GM12878 (cell line): Measurements from ENCODE around the gene AIF1L. TPM values are rescaled to one million over a fixed set of nuclear protein-coding genes. Genes with fewer than 3 reads are reported as not detected.

Source experiments
- ATAC-seq: fragments of 200-7000 bp; cut with Tn5 transposase; 3 replicates; pipeline ENCODE4 v1.9.1; 2020; ENCODE audit warnings: mild to moderate bottlenecking, moderate library complexity
- BruUV-seq: library from RNA; stranded (reverse); fragments of 400-500 nt; replicated peaks from 2 replicates; lab custom pipeline; 2021; lab: Mats Ljungman, UMichigan
- CTCF ChIA-PET: fragments of 300-600 bp; sonication (Branson Sonifier 250); formaldehyde crosslinking; extraction: SDS; loops from one replicate; lab custom pipeline; 2021; ENCODE audit warnings: inconsistent platforms; lab: Yijun Ruan, JAX
- POLR2A ChIA-PET: fragments of 350-600 bp; formaldehyde crosslinking; extraction: SDS; loops from one replicate; lab custom pipeline; 2021; ENCODE audit warnings: inconsistent platforms; lab: Charles Lee
- RAD21 ChIA-PET: fragments of 300-600 bp; sonication (Branson Sonifier 250); formaldehyde crosslinking; loops from one replicate; lab custom pipeline; 2023; ENCODE audit warnings: antibody characterized with exemption; ENCODE audit not compliant: unreplicated experiment; lab: Charles Lee
- SMC1A ChIA-PET: fragments of 300-600 bp; sonication (Branson Sonifier 250); formaldehyde crosslinking; loops from one replicate; lab custom pipeline; 2023; ENCODE audit not compliant: unreplicated experiment, uncharacterized antibody; lab: Charles Lee
- DNase-seq: peaks from one replicate; pipeline ENCODE4 v3.0.0-alpha.2; 2011; ENCODE audit warnings: low read depth, low spot score
- FAIRE-seq: peaks from 3 replicates; lab custom pipeline; 2011; peaks lifted over from hg19 to GRCh38; lab: Jason Lieb, UNC
- H2AFZ ChIP-seq: 2 replicates; pipeline ENCODE4 v1.6.0; 2011; ENCODE audit warnings: low read depth, low read length, control low read depth; ENCODE audit not compliant: control insufficient read depth
- H3K27ac ChIP-seq: 2 replicates; pipeline ENCODE4 v1.5.1; 2011; ENCODE audit warnings: control low read depth; ENCODE audit not compliant: control insufficient read depth, insufficient read depth
- H3K27me3 ChIP-seq, 2 experiments: replicated peaks in 1 of 2; 2 replicates each; pipeline versions ENCODE4 v1.6.0 to v1.6.1; 2011; ENCODE audit warnings: low read length in 1 of 2; ENCODE audit not compliant: control insufficient read depth in 2 of 2, insufficient read depth in 2 of 2
- H3K36me3 ChIP-seq, 2 experiments: 2 replicates each; pipeline ENCODE4 v1.5.1; 2011; ENCODE audit warnings: low read length in 1 of 2; ENCODE audit not compliant: control insufficient read depth in 2 of 2, insufficient read depth in 2 of 2
- H3K4me1 ChIP-seq: 2 replicates; pipeline ENCODE4 v1.6.1; 2011; ENCODE audit warnings: mild to moderate bottlenecking, low read length, moderate library complexity, mixed read lengths; ENCODE audit not compliant: control insufficient read depth, insufficient read depth
- H3K4me2 ChIP-seq: 2 replicates; pipeline ENCODE4 v1.6.0; 2011; ENCODE audit warnings: control low read depth; ENCODE audit not compliant: control insufficient read depth, insufficient read depth
- H3K4me3 ChIP-seq: fragments of 200-600 bp; sonication (generic); 2 replicates; pipeline ENCODE4 v1.5.1; 2016
- H3K79me2 ChIP-seq: 2 replicates; pipeline ENCODE4 v1.6.0; 2011; ENCODE audit warnings: low read length; ENCODE audit not compliant: control insufficient read depth, insufficient read depth
- H3K9ac ChIP-seq: 2 replicates; pipeline ENCODE4 v1.8.0; 2011; ENCODE audit warnings: low read length, control low read depth, mixed read lengths; ENCODE audit not compliant: control insufficient read depth, insufficient read depth
- H3K9me3 ChIP-seq: replicated peaks from 3 replicates; pipeline ENCODE4 v1.5.1; 2011; ENCODE audit warnings: mild to moderate bottlenecking, low read length; ENCODE audit not compliant: control insufficient read depth, insufficient read depth
- H4K20me1 ChIP-seq: 2 replicates; pipeline ENCODE4 v1.6.0; 2011; ENCODE audit not compliant: control insufficient read depth, insufficient read depth
- CBX5 ChIP-seq: sonication (generic); IDR thresholded peaks from 2 replicates; pipeline ENCODE4 v1.6.1; 2016; ENCODE audit warnings: low read depth, moderate library complexity, mild to moderate bottlenecking, inconsistent platforms
- CHD2 ChIP-seq: IDR thresholded peaks from 2 replicates; pipeline ENCODE4 v1.6.1; 2011; ENCODE audit warnings: low read depth, low read length, improper control_type of control experiment, borderline replicate concordance
- IRF4 ChIP-seq: IDR thresholded peaks from 2 replicates; pipeline ENCODE4 v1.6.1; 2011; ENCODE audit warnings: low read depth, low read length
- NR2F1 ChIP-seq: fragments of 450-650 bp; conservative IDR thresholded peaks from 2 replicates; pipeline ENCODE4 v1.6.1; 2017; ENCODE audit warnings: mild to moderate bottlenecking
- POLR2A ChIP-seq: IDR thresholded peaks from 2 replicates; pipeline ENCODE4 v1.6.1; 2011; ENCODE audit warnings: low read depth, mild to moderate bottlenecking, low read length
- POU2F2 ChIP-seq: IDR thresholded peaks from 3 replicates; pipeline ENCODE4 v1.6.1; 2011; ENCODE audit warnings: low read depth, mild to moderate bottlenecking, low read length, borderline replicate concordance
- SREBF2 ChIP-seq: IDR thresholded peaks from 2 replicates; pipeline ENCODE4 v1.6.1; 2012; ENCODE audit warnings: mild to moderate bottlenecking, low read length
- STAT1 ChIP-seq: fragments of 450-650 bp; conservative IDR thresholded peaks from 2 replicates; pipeline ENCODE4 v1.6.1; 2014; ENCODE audit warnings: antibody characterized with exemption, mild to moderate bottlenecking
- SUZ12 ChIP-seq: fragments of 200-600 bp; sonication (generic); IDR thresholded peaks from one replicate; pipeline ENCODE4 v1.6.1; 2018; ENCODE audit warnings: antibody characterized with exemption, mild to moderate bottlenecking; ENCODE audit not compliant: unreplicated experiment
- WGBS: methylation state at CpG from one replicate; pipeline ENCODE4 v1.1.6; 2016; ENCODE audit warnings: low lambda C conversion rate; ENCODE audit not compliant: insufficient replicate concordance, insufficient coverage; ENCODE audit errors: missing lambda C conversion rate; 5-methylcytosine and 5-hydroxymethylcytosine counted together
- in situ Hi-C: fragments of 300-500 bp; cut with MboI; formaldehyde crosslinking; loops from 9 replicates; pipeline ENCODE4 v1.14.3; 2018; ENCODE audit warnings: mixed read lengths
- intact Hi-C: fragments of 100-400 bp; cut with micrococcal nuclease; formaldehyde crosslinking; loops from one replicate; pipeline ENCODE4 v1.14.2; 2022; ENCODE audit not compliant: unreplicated experiment
- polyA plus RNA-seq, 11 experiments: library from polyadenylated mRNA; depleted of rRNA in 4 of 11; unstranded in 6 of 11; stranded (reverse) in 5 of 11; fragments of >200 nt; fragmentation: Nextera tagmentation in 4 of 11; fragmentation: Illumina TruSeq in 1 of 11; extraction: Ambion mirVana in 4 of 11; extraction: Trizol in 1 of 11; gene quantifications; 1 replicate in 1 of 11; 2 replicates in 10 of 11; pipeline versions ENCODE4 v1.2.1 to v1.2.3, GENCODE V29; 2011 to 2016; ENCODE audit warnings: inconsistent platforms in 2 of 11, missing spikeins in 2 of 11, low read depth in 1 of 11
- total RNA-seq, 4 experiments: library from RNA; depleted of rRNA in 3 of 4; stranded (reverse); fragments of >200 nt in 3 of 4; fragmentation: Illumina TruSeq in 1 of 4; extraction: Trizol in 1 of 4; gene quantifications; 2 replicates each; pipeline versions ENCODE4 v1.2.1 to v1.2.3, GENCODE V29; 2013 to 2021
- TF ChIP-seq, protein P1 (sequence below): IDR thresholded peaks from 2 replicates; pipeline ENCODE4 v1.6.1; 2012; ENCODE audit warnings: low read length, inconsistent platforms
- TF ChIP-seq, protein P2 (sequence below): fragments of 450-650 bp; IDR thresholded peaks from 2 replicates; pipeline ENCODE4 v1.6.1; 2017; ENCODE audit warnings: borderline replicate concordance
- TF ChIP-seq, protein P3 (sequence below): IDR thresholded peaks from 2 replicates; pipeline ENCODE4 v1.6.1; 2011; ENCODE audit warnings: low read depth, low read length, improper control_type of control experiment, borderline replicate concordance
- TF ChIP-seq, protein P4 (sequence below): IDR thresholded peaks from 2 replicates; pipeline ENCODE4 v1.6.1; 2012; ENCODE audit warnings: low read depth, low read length, improper control_type of control experiment

AIF1L gene
- total and polyA plus RNA-seq, 10 of the 15 experiments (the other 5 are each of a cell fraction or from before 2014, with no cell fraction given): 0.07 to 0.15 (median 0.08) TPM; not detected in 7

DNA sequence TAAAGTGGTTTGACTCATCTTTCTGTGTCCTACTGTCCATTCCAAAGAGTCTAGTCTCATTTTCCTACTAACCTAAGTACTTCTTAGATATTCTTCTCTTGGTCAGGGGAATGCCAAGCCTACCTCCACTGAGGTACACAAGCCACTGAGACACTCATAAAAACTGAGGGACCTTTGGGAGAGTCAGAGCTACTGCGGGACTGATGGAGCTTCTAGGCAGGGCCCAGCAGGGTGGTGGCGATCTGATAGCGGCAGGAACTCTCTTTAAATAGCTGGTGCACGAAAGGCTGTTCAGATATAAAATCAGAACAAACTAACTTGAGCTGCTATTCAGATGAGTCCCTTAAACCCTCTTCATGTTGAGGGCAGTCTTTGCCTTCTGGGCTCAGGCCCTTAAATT lies 43.8 kb downstream of the AIF1L start:
- 96% methylated on average over 4 of the region's 4 CpGs for WGBS
- Histone ChIP-seq H3K36me3 (peaks cover 18 to 25% of the 10 kb centered on the region in 2 experiments), H3K27me3 (no peaks in the 10 kb centered on the region), H4K20me1 (no peaks in the 10 kb centered on the region), H3K4me2 (no peak overlapping the region), H3K9me3 (no peaks in the 10 kb centered on the region), H3K9ac (no peak overlapping the region), H2AFZ (no peak overlapping the region), H3K4me1 (no peaks in the 10 kb centered on the region), H3K27ac (no peak overlapping the region), H3K79me2 (no peaks in the 10 kb centered on the region), H3K4me3 (no peak overlapping the region)
- ChIA-PET RAD21 (no interaction called here), SMC1A (no interaction called here), CTCF (interaction anchor here (1.8 kb wide), 1 partner anchor 37 kb away, joined by 3 read pairs; no protein-coding TSS in a partner anchor), POLR2A (no interaction called here)
- DNase-seq: no peak
- no peak for TF ChIP-seq STAT1
- TF ChIP-seq CBX5: no peak
- in situ Hi-C loops: no loop called here
- ATAC-seq: no peak
- FAIRE-seq: no peak
- intact Hi-C loops: no loop called here
- no TSS peak for BruUV-seq

DNA sequence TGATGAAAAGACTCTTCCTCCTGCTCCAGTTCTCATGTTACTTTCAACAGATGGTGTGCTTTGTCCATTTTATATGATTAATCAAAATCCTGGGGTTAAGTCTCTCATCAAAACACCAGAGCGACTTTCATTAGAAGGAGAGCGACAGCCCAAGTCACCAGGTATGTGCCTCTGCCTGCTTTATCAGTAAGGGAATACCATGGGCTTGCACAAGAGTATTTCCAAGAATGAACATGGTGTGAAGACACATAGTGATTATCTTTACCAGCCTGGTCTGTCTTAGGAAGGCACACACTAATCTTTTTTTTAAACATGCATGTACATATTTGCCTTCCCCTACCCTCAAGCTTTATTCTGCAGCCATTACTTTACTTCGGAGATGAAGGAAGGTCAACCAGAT lies 44.2 kb downstream of the AIF1L start:
- H3K27me3 ChIP-seq: no peaks in the 10 kb centered on the region
- no peak for DNase-seq
- no peak overlapping the region for H3K9ac ChIP-seq
- 95% methylated on average over 3 of the region's 3 CpGs for WGBS
- no peaks in the 10 kb centered on the region for H4K20me1 ChIP-seq
- no peak overlapping the region for H3K4me2 ChIP-seq
- intact Hi-C loops: no loop called here
- FAIRE-seq: no peak
- no TSS peak for BruUV-seq
- no peaks in the 10 kb centered on the region for H3K79me2 ChIP-seq
- H3K4me1 ChIP-seq: no peaks in the 10 kb centered on the region
- in situ Hi-C loops: no loop called here
- H2AFZ ChIP-seq: no peak overlapping the region
- no peak overlapping the region for H3K27ac ChIP-seq
- H3K36me3 ChIP-seq: peaks cover 20 to 23% of the 10 kb centered on the region in 2 experiments
- RAD21 ChIA-PET: no interaction called here
- TF ChIP-seq, protein P1, sequence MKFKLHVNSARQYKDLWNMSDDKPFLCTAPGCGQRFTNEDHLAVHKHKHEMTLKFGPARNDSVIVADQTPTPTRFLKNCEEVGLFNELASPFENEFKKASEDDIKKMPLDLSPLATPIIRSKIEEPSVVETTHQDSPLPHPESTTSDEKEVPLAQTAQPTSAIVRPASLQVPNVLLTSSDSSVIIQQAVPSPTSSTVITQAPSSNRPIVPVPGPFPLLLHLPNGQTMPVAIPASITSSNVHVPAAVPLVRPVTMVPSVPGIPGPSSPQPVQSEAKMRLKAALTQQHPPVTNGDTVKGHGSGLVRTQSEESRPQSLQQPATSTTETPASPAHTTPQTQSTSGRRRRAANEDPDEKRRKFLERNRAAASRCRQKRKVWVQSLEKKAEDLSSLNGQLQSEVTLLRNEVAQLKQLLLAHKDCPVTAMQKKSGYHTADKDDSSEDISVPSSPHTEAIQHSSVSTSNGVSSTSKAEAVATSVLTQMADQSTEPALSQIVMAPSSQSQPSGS: no peak
- TF ChIP-seq, protein P2, sequence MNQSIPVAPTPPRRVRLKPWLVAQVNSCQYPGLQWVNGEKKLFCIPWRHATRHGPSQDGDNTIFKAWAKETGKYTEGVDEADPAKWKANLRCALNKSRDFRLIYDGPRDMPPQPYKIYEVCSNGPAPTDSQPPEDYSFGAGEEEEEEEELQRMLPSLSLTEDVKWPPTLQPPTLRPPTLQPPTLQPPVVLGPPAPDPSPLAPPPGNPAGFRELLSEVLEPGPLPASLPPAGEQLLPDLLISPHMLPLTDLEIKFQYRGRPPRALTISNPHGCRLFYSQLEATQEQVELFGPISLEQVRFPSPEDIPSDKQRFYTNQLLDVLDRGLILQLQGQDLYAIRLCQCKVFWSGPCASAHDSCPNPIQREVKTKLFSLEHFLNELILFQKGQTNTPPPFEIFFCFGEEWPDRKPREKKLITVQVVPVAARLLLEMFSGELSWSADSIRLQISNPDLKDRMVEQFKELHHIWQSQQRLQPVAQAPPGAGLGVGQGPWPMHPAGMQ: no peak
- TF ChIP-seq NR2F1 (no peak), SREBF2 (no peak), CHD2 (no peak), IRF4 (no peak), POLR2A (no peak), SUZ12 (no peak), POU2F2 (no peak)
- TF ChIP-seq, protein P3, sequence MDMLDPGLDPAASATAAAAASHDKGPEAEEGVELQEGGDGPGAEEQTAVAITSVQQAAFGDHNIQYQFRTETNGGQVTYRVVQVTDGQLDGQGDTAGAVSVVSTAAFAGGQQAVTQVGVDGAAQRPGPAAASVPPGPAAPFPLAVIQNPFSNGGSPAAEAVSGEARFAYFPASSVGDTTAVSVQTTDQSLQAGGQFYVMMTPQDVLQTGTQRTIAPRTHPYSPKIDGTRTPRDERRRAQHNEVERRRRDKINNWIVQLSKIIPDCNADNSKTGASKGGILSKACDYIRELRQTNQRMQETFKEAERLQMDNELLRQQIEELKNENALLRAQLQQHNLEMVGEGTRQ: no peak
- TF ChIP-seq, protein P4, sequence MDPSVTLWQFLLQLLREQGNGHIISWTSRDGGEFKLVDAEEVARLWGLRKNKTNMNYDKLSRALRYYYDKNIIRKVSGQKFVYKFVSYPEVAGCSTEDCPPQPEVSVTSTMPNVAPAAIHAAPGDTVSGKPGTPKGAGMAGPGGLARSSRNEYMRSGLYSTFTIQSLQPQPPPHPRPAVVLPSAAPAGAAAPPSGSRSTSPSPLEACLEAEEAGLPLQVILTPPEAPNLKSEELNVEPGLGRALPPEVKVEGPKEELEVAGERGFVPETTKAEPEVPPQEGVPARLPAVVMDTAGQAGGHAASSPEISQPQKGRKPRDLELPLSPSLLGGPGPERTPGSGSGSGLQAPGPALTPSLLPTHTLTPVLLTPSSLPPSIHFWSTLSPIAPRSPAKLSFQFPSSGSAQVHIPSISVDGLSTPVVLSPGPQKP: no peak
- TF ChIP-seq, all 136 proteins: peak for 0
- no peak for ATAC-seq
- Histone ChIP-seq H3K9me3 (no peaks in the 10 kb centered on the region), H3K4me3 (no peak overlapping the region)
- SMC1A ChIA-PET: no interaction called here
- POLR2A ChIA-PET: no interaction called here
- CTCF ChIA-PET: interaction anchor here (1.8 kb wide), 1 partner anchor 37 kb away, joined by 3 read pairs; no protein-coding TSS in a partner anchor
